Measurements from ENCODE around the gene LRRC25. TPM values are rescaled to one million over a fixed set of nuclear protein-coding genes. Genes with fewer than 3 reads are reported as not detected.

Gene LRRC25
- polyA plus RNA-seq, 1 donor from 2014 or later: not detected

DNA sequence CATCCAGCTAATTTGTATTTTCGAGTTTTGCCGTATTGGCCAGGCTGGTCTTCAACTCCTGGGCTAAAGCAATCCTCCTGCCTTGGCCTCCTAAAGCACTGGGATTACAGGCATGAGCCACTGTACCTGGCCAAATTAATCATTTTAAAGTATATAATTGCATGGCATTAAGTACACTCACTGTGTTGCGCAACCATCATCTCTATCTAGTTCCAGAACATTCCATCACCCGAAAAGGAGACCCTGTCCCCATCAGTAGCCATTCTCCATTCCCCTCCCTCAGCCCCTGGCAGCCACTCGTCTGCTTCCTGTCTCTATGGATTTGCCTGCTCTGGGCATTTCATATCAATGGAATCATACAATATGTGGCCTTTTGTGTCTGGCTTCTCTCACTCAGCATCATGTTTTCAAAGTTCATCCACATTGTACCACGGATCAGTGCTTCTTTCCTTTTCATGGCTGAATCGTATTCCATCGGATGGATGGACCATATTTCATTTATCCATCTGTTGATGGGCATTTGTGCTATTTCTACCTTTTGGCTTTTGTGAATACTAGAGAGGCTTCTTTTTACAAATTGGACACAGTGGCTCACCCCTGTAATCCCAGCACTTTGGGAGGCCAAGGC is 43.9 kb downstream of the LRRC25 start:
- no peak overlapping the region for H2AFZ ChIP-seq (ENCODE audit: low read depth, low read length)
- no peaks in the 10 kb centered on the region for H3K9me2 ChIP-seq (ENCODE audit: insufficient read depth, low read length)
- no peak overlapping the region for H3K4me3 ChIP-seq (ENCODE audit: low read length)
- H3K9me3 ChIP-seq (ENCODE audit: low read length): no peaks in the 10 kb centered on the region
- no peaks in the 10 kb centered on the region for H4K20me1 ChIP-seq (ENCODE audit: insufficient read depth)
- no peak overlapping the region for H3K9ac ChIP-seq (ENCODE audit: low read length)
- H3K4me2 ChIP-seq (ENCODE audit: low read length): no peak overlapping the region
- no peaks in the 10 kb centered on the region for H3K36me3 ChIP-seq (ENCODE audit: insufficient read depth, low read length)
- no peaks in the 10 kb centered on the region for H3K27me3 ChIP-seq (ENCODE audit: insufficient read depth, low read depth, low read length)
- H3K27ac ChIP-seq (ENCODE audit: low read length): no peak overlapping the region
- H3F3A ChIP-seq (ENCODE audit: insufficient read depth, low read length, poor library complexity, severe bottlenecking): no peaks in the 10 kb centered on the region
- H3K79me2 ChIP-seq (replicated peaks; ENCODE audit: insufficient read depth, low read length): no peaks in the 10 kb centered on the region
- TF ChIP-seq EP300 (conservative IDR thresholded peaks at IDR 0.05; ENCODE audit: poor library complexity, severe bottlenecking): no peak
- TF ChIP-seq POLR2AphosphoS5 (IDR thresholded peaks at IDR 0.05): no peak
- TF ChIP-seq EZH2 (IDR thresholded peaks at IDR 0.05; ENCODE audit: borderline replicate concordance, insufficient read depth, low read length, poor library complexity, severe bottlenecking): no peak
- no peak for TF ChIP-seq RAD21 (conservative IDR thresholded peaks at IDR 0.05)
- TF ChIP-seq, protein P1, sequence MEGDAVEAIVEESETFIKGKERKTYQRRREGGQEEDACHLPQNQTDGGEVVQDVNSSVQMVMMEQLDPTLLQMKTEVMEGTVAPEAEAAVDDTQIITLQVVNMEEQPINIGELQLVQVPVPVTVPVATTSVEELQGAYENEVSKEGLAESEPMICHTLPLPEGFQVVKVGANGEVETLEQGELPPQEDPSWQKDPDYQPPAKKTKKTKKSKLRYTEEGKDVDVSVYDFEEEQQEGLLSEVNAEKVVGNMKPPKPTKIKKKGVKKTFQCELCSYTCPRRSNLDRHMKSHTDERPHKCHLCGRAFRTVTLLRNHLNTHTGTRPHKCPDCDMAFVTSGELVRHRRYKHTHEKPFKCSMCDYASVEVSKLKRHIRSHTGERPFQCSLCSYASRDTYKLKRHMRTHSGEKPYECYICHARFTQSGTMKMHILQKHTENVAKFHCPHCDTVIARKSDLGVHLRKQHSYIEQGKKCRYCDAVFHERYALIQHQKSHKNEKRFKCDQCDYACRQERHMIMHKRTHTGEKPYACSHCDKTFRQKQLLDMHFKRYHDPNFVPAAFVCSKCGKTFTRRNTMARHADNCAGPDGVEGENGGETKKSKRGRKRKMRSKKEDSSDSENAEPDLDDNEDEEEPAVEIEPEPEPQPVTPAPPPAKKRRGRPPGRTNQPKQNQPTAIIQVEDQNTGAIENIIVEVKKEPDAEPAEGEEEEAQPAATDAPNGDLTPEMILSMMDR (IDR thresholded peaks at IDR 0.05; ENCODE audit: poor library complexity, severe bottlenecking): no peak
- no peak for TF ChIP-seq MXI1 (conservative IDR thresholded peaks at IDR 0.05; ENCODE audit: poor library complexity, severe bottlenecking)
- TF ChIP-seq SMC3 (conservative IDR thresholded peaks at IDR 0.05; ENCODE audit: poor library complexity): no peak
- TF ChIP-seq, protein P2, sequence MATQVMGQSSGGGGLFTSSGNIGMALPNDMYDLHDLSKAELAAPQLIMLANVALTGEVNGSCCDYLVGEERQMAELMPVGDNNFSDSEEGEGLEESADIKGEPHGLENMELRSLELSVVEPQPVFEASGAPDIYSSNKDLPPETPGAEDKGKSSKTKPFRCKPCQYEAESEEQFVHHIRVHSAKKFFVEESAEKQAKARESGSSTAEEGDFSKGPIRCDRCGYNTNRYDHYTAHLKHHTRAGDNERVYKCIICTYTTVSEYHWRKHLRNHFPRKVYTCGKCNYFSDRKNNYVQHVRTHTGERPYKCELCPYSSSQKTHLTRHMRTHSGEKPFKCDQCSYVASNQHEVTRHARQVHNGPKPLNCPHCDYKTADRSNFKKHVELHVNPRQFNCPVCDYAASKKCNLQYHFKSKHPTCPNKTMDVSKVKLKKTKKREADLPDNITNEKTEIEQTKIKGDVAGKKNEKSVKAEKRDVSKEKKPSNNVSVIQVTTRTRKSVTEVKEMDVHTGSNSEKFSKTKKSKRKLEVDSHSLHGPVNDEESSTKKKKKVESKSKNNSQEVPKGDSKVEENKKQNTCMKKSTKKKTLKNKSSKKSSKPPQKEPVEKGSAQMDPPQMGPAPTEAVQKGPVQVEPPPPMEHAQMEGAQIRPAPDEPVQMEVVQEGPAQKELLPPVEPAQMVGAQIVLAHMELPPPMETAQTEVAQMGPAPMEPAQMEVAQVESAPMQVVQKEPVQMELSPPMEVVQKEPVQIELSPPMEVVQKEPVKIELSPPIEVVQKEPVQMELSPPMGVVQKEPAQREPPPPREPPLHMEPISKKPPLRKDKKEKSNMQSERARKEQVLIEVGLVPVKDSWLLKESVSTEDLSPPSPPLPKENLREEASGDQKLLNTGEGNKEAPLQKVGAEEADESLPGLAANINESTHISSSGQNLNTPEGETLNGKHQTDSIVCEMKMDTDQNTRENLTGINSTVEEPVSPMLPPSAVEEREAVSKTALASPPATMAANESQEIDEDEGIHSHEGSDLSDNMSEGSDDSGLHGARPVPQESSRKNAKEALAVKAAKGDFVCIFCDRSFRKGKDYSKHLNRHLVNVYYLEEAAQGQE (IDR thresholded peaks at IDR 0.05; ENCODE audit: borderline replicate concordance): no peak
- no peak for TF ChIP-seq TAF1 (IDR thresholded peaks at IDR 0.05; ENCODE audit: low read depth)

DNA sequence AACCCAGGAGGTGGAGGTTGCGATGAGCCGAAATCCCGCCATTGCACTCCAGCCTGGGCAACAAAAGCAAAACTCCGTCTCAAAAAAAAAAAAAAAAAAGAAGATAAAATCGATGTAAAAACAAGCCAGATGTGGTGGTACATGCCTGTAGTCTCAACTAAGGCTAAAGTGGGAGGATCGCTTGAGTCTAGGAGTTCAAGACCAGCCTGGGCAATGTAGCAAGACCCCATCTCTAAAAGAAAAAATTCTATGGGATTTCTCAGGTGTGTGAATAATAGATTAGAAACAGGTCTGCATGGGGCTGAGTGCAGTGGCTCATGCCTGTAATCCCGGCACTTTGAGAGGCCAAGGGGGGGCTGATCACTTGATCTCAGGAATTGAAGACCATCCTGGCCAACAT is 45.9 kb downstream of the LRRC25 start:
- H3K79me2 ChIP-seq (replicated peaks; ENCODE audit: insufficient read depth, low read length): no peaks in the 10 kb centered on the region
- TF ChIP-seq SMC3 (conservative IDR thresholded peaks at IDR 0.05; ENCODE audit: poor library complexity): no peak
- TF ChIP-seq, protein P1 (IDR thresholded peaks at IDR 0.05; ENCODE audit: poor library complexity, severe bottlenecking): no peak
- TF ChIP-seq, protein P2 (IDR thresholded peaks at IDR 0.05; ENCODE audit: borderline replicate concordance): no peak
- no peak for TF ChIP-seq TAF1 (IDR thresholded peaks at IDR 0.05; ENCODE audit: low read depth)
- TF ChIP-seq MXI1 (conservative IDR thresholded peaks at IDR 0.05; ENCODE audit: poor library complexity, severe bottlenecking): no peak
- TF ChIP-seq EZH2 (IDR thresholded peaks at IDR 0.05; ENCODE audit: borderline replicate concordance, insufficient read depth, low read length, poor library complexity, severe bottlenecking): no peak
- no peak for TF ChIP-seq RAD21 (conservative IDR thresholded peaks at IDR 0.05)
- no peak for TF ChIP-seq EP300 (conservative IDR thresholded peaks at IDR 0.05; ENCODE audit: poor library complexity, severe bottlenecking)
- no peaks in the 10 kb centered on the region for H4K20me1 ChIP-seq (ENCODE audit: insufficient read depth)
- no peaks in the 10 kb centered on the region for H3F3A ChIP-seq (ENCODE audit: insufficient read depth, low read length, poor library complexity, severe bottlenecking)
- H3K27ac ChIP-seq (ENCODE audit: low read length): no peak overlapping the region
- no peak overlapping the region for H3K4me3 ChIP-seq (ENCODE audit: low read length)
- no peaks in the 10 kb centered on the region for H3K9me3 ChIP-seq (ENCODE audit: low read length)
- H3K36me3 ChIP-seq (ENCODE audit: insufficient read depth, low read length): no peaks in the 10 kb centered on the region
- no peak overlapping the region for H3K9ac ChIP-seq (ENCODE audit: low read length)
- H3K4me2 ChIP-seq (ENCODE audit: low read length): no peak overlapping the region
- H3K9me2 ChIP-seq (ENCODE audit: insufficient read depth, low read length): no peaks in the 10 kb centered on the region
- H2AFZ ChIP-seq (ENCODE audit: low read depth, low read length): no peak overlapping the region
- H3K27me3 ChIP-seq (ENCODE audit: insufficient read depth, low read depth, low read length): no peaks in the 10 kb centered on the region

Data from neural cell (in vitro differentiated cells).